ENCODE results near the gene TMIE. TPM values are rescaled to one million over a fixed set of nuclear protein-coding genes. Genes with fewer than 3 reads are reported as not detected.
"Not testable (repeated sequence)": the region's sequence is repeated elsewhere in the genome, so short reads cannot be mapped to it uniquely, and the experiment has no call there.

Gene TMIE
- total RNA-seq, 2 donors from 2014 or later: not detected

GRCh38 chr3:46736006-46736872, 35.0 kb downstream of the TMIE start:
- Histone ChIP-seq H3K4me3 (no peak overlapping the region), H3K36me3 (replicated peaks in 1 of 2; ENCODE audit: insufficient read depth in 1 of 2, low read depth in 2 of 2) (no peaks in the 10 kb centered on the region), H3K27ac (no peak overlapping the region), H3K27me3 (no peaks in the 10 kb centered on the region), H3K9me3 (no peaks in the 10 kb centered on the region), H3K4me1 (peaks cover 4% of the 10 kb centered on the region)
- no peak for TF ChIP-seq POLR2A (IDR thresholded peaks at IDR 0.05)
- TF ChIP-seq, protein P1, sequence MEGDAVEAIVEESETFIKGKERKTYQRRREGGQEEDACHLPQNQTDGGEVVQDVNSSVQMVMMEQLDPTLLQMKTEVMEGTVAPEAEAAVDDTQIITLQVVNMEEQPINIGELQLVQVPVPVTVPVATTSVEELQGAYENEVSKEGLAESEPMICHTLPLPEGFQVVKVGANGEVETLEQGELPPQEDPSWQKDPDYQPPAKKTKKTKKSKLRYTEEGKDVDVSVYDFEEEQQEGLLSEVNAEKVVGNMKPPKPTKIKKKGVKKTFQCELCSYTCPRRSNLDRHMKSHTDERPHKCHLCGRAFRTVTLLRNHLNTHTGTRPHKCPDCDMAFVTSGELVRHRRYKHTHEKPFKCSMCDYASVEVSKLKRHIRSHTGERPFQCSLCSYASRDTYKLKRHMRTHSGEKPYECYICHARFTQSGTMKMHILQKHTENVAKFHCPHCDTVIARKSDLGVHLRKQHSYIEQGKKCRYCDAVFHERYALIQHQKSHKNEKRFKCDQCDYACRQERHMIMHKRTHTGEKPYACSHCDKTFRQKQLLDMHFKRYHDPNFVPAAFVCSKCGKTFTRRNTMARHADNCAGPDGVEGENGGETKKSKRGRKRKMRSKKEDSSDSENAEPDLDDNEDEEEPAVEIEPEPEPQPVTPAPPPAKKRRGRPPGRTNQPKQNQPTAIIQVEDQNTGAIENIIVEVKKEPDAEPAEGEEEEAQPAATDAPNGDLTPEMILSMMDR (IDR thresholded peaks at IDR 0.05): no peak
- 88 to 94% methylated on average over 20 of the region's 20 CpGs for WGBS, 2 donors
- ATAC-seq: no peak
- no peak for DNase-seq
- intact Hi-C loops (cut with DNase I): no loop called here

DNA sequence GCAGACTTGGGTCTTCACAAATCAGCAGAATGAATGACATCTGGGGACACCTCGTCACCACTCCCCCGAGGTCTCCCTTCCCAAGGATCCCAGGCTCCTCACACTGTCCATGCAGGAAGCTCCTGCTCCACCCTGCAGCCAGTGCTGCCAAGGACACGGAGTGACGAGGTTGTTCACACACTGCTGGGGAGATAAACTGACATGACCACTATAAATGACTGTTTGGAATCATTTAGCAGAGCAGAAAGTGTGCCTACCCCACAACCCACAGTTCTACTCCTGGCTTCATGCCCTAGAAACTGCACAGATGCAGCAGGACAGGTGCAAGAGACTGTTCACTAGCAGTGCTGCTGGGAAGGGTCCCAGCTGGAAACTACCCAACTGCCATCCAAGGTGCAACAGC, 36.1 kb downstream of the TMIE start:
- no peak for TF ChIP-seq POLR2A (IDR thresholded peaks at IDR 0.05)
- TF ChIP-seq, protein P1 (IDR thresholded peaks at IDR 0.05): no peak
- DNase-seq: peak in 3 of 4 donors; percentile 31 to 43 (median 31)
- WGBS, 2 donors: 14 to 24% methylated on average over 4 of the region's 4 CpGs
- Histone ChIP-seq H3K27me3 (no peaks in the 10 kb centered on the region), H3K9me3 (no peaks in the 10 kb centered on the region), H3K36me3 (replicated peaks in 1 of 2; ENCODE audit: insufficient read depth in 1 of 2, low read depth in 2 of 2) (no peaks in the 10 kb centered on the region), H3K4me3 (no peak overlapping the region), H3K4me1 (peaks cover 4% of the 10 kb centered on the region), H3K27ac (no peak overlapping the region)
- peak; percentile 40 for ATAC-seq
- intact Hi-C loops (cut with DNase I): no loop called here

DNA sequence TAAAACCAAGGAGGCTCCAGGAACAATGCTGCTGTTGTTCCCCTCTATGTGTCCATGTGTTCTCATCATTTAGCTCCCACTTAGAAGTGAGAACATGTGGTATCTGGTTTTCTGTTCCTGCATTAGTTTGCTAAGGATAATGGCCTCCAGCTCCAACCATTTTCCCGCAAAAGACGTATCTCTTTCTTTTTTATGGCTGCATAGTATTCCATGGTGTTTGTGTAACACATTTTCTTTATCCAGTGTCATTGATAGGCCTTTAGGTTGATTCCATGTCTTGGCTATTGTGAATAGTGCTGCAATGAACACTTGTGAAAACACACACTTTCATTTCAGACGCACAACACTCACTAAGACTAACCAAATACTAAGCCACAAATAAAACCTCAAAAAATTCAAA, 38.4 kb downstream of the TMIE start:
- H3K36me3 ChIP-seq (replicated peaks in 1 of 2; ENCODE audit: insufficient read depth in 1 of 2, low read depth in 2 of 2); H3K4me1 ChIP-seq; H3K9me3 ChIP-seq; ATAC-seq; DNase-seq; H3K27me3 ChIP-seq; H3K27ac ChIP-seq; H3K4me3 ChIP-seq; intact Hi-C loops (cut with DNase I): not testable (repeated sequence)
- 96 to 99% methylated on average over 3 of the region's 3 CpGs for WGBS, 2 donors

DNA sequence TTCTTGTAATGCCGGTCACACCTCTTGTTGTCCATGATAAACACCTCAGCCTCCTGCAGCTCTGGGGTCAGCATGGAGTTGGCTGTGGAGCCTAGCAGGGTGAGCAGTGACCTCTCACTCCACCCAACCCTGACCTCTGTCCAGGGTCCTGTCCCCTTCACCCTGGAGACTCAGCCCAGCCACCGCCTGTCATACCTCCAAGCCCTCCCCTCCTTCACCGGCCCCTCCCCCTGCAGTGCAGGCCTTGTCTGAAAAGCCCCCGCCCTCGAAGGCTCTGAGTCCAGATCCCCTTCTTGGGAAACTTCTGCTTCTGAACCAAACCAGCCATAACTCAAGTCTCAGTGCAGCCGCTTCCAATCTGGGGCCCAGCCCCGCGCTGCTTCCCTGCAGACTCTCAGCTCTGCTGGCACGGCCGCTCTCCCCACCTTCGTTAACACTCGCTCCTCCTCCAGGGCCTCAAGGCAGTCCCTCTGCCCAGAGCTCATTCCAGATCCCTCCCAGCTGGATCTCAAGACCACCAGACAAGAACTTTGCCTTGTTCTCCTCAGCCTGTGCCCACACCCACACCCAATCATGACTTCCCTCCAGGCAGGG, 41.9 kb downstream of the TMIE start:
- no peaks in the 10 kb centered on the region for H3K9me3 ChIP-seq
- no peaks in the 10 kb centered on the region for H3K27me3 ChIP-seq
- no peaks in the 10 kb centered on the region for H3K4me1 ChIP-seq
- TF ChIP-seq, protein P1 (IDR thresholded peaks at IDR 0.05): no peak
- no peak for TF ChIP-seq POLR2A (IDR thresholded peaks at IDR 0.05)
- DNase-seq (no peak), ATAC-seq (no peak)
- H3K27ac ChIP-seq: no peak overlapping the region
- intact Hi-C loops (cut with DNase I): no loop called here
- no peak overlapping the region for H3K4me3 ChIP-seq
- WGBS, 2 donors: 88 to 89% methylated on average over 8 to 12 of the region's 12 CpGs
- no peaks in the 10 kb centered on the region for H3K36me3 ChIP-seq (replicated peaks in 1 of 2; ENCODE audit: insufficient read depth in 1 of 2, low read depth in 2 of 2)

- intact Hi-C loops (cut with DNase I): no loop called here
- TF ChIP-seq, protein P1 (IDR thresholded peaks at IDR 0.05): no peak
- TF ChIP-seq POLR2A (IDR thresholded peaks at IDR 0.05): no peak
- Histone ChIP-seq H3K27me3 (no peaks in the 10 kb centered on the region), H3K9me3 (no peaks in the 10 kb centered on the region), H3K36me3 (replicated peaks in 1 of 2; ENCODE audit: insufficient read depth in 1 of 2, low read depth in 2 of 2) (no peaks in the 10 kb centered on the region), H3K4me3 (no peak overlapping the region), H3K27ac (no peak overlapping the region), H3K4me1 (no peaks in the 10 kb centered on the region)
- no peak for DNase-seq
- no peak for ATAC-seq
These were observed 45.5 kb downstream of the TMIE start for GRCh38 chr3:46746711-46747110.
